Measurements from ENCODE around the gene TEX14. TPM values are rescaled to one million over a fixed set of nuclear protein-coding genes. Genes with fewer than 3 reads are reported as not detected.

TEX14 gene
- polyA plus RNA-seq, 1 of the 3 experiments (the other 2 are of a cell fraction): 0.02 TPM

GRCh38 chr17:58541249-58541648 is 150.6 kb downstream of the TEX14 start:
- WGBS (ENCODE audit: low lambda C conversion rate): 42% methylated on average over 2 of the region's 2 CpGs
- no peak for DNase-seq
- CTCF ChIA-PET: interaction anchor here (0.8 to 3.0 kb wide), 4 partner anchors 22 to 45 kb away, joined by 3 to 15 read pairs (median 4); no protein-coding TSS in a partner anchor

GRCh38 chr17:58539698-58540097 is 152.1 kb downstream of the TEX14 start:
- Histone ChIP-seq H3K4me2 (no peak overlapping the region), H3K9me3 (no peaks in the 10 kb centered on the region), H3F3A (replicated peaks; ENCODE audit: insufficient read depth) (no peaks in the 10 kb centered on the region), H3K9me2 (no peaks in the 10 kb centered on the region), H3K4me3 (ENCODE audit: low read depth in 2 of 2, low read length in 1 of 2) (no peak overlapping the region), H3K9ac (no peak overlapping the region), H3K4me1 (ENCODE audit: control insufficient read depth in 1 of 2, insufficient read depth in 2 of 2, low read depth in 1 of 2, low read length in 1 of 2) (0 out of 4 replicates have a peak, but pooled peaks cover 0 to 5% of the 10 kb centered on the region in 2 experiments), H3K27me3 (ENCODE audit: insufficient read depth) (peaks cover 30% of the 10 kb centered on the region), H3K79me2 (ENCODE audit: insufficient read depth) (no peaks in the 10 kb centered on the region), H2AFZ (ENCODE audit: low read depth) (no peak overlapping the region), H3K27ac (ENCODE audit: low read depth in 2 of 2, low read length in 1 of 2) (no peak overlapping the region), H3K36me3 (replicated peaks in 1 of 2; ENCODE audit: control insufficient read depth in 1 of 2, insufficient read depth in 2 of 2, low read length in 1 of 2) (no peaks in the 10 kb centered on the region), H4K20me1 (ENCODE audit: insufficient read depth) (no peaks in the 10 kb centered on the region)
- TF ChIP-seq USF1 (IDR thresholded peaks at IDR 0.05; ENCODE audit: borderline replicate concordance, low read depth) (no peak), CTCF (IDR thresholded peaks at IDR 0.05) (no peak), RCOR1 (IDR thresholded peaks at IDR 0.05; ENCODE audit: low read length) (no peak), ELF1 (IDR thresholded peaks at IDR 0.05) (no peak), IRF3 (IDR thresholded peaks at IDR 0.05; ENCODE audit: low read depth, low read length) (no peak)
- no peak for DNase-seq
- POLR2A ChIA-PET: no interaction called here
- CTCF ChIA-PET: interaction anchor here (1.0 to 3.0 kb wide), 4 partner anchors 12 to 465 kb away, joined by 3 to 15 read pairs (median 4); no protein-coding TSS in a partner anchor

More at GRCh38 chr17:58541249-58541648, 150.6 kb downstream of the TEX14 start:
- Histone ChIP-seq H3K79me2 (ENCODE audit: insufficient read depth) (no peaks in the 10 kb centered on the region), H3K27me3 (ENCODE audit: insufficient read depth) (peaks cover 30% of the 10 kb centered on the region), H3K4me3 (ENCODE audit: low read depth in 2 of 2, low read length in 1 of 2) (no peak overlapping the region), H3K4me2 (no peak overlapping the region), H4K20me1 (ENCODE audit: insufficient read depth) (no peaks in the 10 kb centered on the region), H3F3A (replicated peaks; ENCODE audit: insufficient read depth) (no peaks in the 10 kb centered on the region), H2AFZ (ENCODE audit: low read depth) (no peak overlapping the region), H3K9ac (no peak overlapping the region), H3K27ac (ENCODE audit: low read depth in 2 of 2, low read length in 1 of 2) (no peak overlapping the region), H3K36me3 (replicated peaks in 1 of 2; ENCODE audit: control insufficient read depth in 1 of 2, insufficient read depth in 2 of 2, low read length in 1 of 2) (no peaks in the 10 kb centered on the region), H3K9me3 (no peaks in the 10 kb centered on the region), H3K9me2 (no peaks in the 10 kb centered on the region), H3K4me1 (ENCODE audit: control insufficient read depth in 1 of 2, insufficient read depth in 2 of 2, low read depth in 1 of 2, low read length in 1 of 2) (no peaks in the 10 kb centered on the region)
- POLR2A ChIA-PET: no interaction called here
- no peak for TF ChIP-seq TAF1 (IDR thresholded peaks at IDR 0.05; ENCODE audit: borderline replicate concordance, low read depth, low read length)
- TF ChIP-seq NRF1 (IDR thresholded peaks at IDR 0.05; ENCODE audit: low read depth, low read length): no peak
- TF ChIP-seq RXRA (IDR thresholded peaks at IDR 0.05; ENCODE audit: borderline replicate concordance, low read depth): no peak
- peak; percentile 35 for TF ChIP-seq CTCF (IDR thresholded peaks at IDR 0.05)
- no peak for TF ChIP-seq RFX5 (IDR thresholded peaks at IDR 0.05; ENCODE audit: low read length)
- TF ChIP-seq FOXJ3 (CRISPR knock-in tag; IDR thresholded peaks at IDR 0.05): no peak

Measured in SK-N-SH (cell line).